Measurements from ENCODE around the gene ZC3H7A. TPM values are rescaled to one million over a fixed set of nuclear protein-coding genes. Genes with fewer than 3 reads are reported as not detected.
"Not testable (repeated sequence)": the region's sequence is repeated elsewhere in the genome, so short reads cannot be mapped to it uniquely, and the experiment has no call there.

Gene ZC3H7A
- total and polyA plus RNA-seq, 7 donors, result 19.9 to 62.5 (median 45.5) TPM

- no peaks in the 10 kb centered on the region for H3K9me3 ChIP-seq
- 83 to 86% methylated on average over 6 of the region's 6 CpGs for WGBS, 2 donors
- H3K27me3 ChIP-seq, result no peaks in the 10 kb centered on the region
- DNase-seq, result no peak
- TF ChIP-seq POLR2AphosphoS5 (IDR thresholded peaks at IDR 0.05), result no peak
- TF ChIP-seq CTCF (IDR thresholded peaks at IDR 0.05), result no peak
- TF ChIP-seq POLR2A (IDR thresholded peaks at IDR 0.05), result no peak
- no peak for TF ChIP-seq EP300 (IDR thresholded peaks at IDR 0.05)
- no peak overlapping the region for H3K4me3 ChIP-seq
- H3K4me1 ChIP-seq, result peaks cover 0 to 9% (median 4%) of the 10 kb centered on the region in 4 donors
- no peak overlapping the region for H3K27ac ChIP-seq
- peaks cover 8 to 32% (median 23%) of the 10 kb centered on the region in 4 donors for H3K36me3 ChIP-seq
- intact Hi-C loops (cut with DNase I), result no loop called here
Observed at GRCh38 chr16:11833951-11834695, 37.1 kb upstream of the ZC3H7A start.

GRCh38 chr16:11828696-11829095 lies 31.6 kb upstream of the ZC3H7A start:
- Histone ChIP-seq H3K4me1 (no peaks in the 10 kb centered on the region), H3K27me3 (no peaks in the 10 kb centered on the region), H3K4me3 (no peak overlapping the region), H3K36me3 (no peaks in the 10 kb centered on the region), H3K27ac (no peak overlapping the region), H3K9me3 (no peaks in the 10 kb centered on the region)
- no peak for TF ChIP-seq POLR2AphosphoS5 (IDR thresholded peaks at IDR 0.05)
- no peak for TF ChIP-seq CTCF (IDR thresholded peaks at IDR 0.05)
- no peak for TF ChIP-seq POLR2A (IDR thresholded peaks at IDR 0.05)
- no peak for TF ChIP-seq EP300 (IDR thresholded peaks at IDR 0.05)
- intact Hi-C loops (cut with DNase I), result no loop called here
- no peak for DNase-seq
- 78 to 84% methylated on average over 5 of the region's 5 CpGs for whole genome bisulfite sequencing, 2 donors

GRCh38 chr16:11825520-11826165 lies 28.6 kb upstream of the ZC3H7A start:
- intact Hi-C loops (cut with DNase I); DNase-seq; H3K4me3 ChIP-seq; H3K27me3 ChIP-seq; H3K4me1 ChIP-seq; H3K36me3 ChIP-seq; H3K27ac ChIP-seq; H3K9me3 ChIP-seq: not testable (repeated sequence)
- WGBS, 2 donors, result 89 to 93% methylated on average over 13 of the region's 13 CpGs

- Histone ChIP-seq H3K27ac (peak overlapping the region in 1 of 4 donors; percentile 1), H3K36me3 (no peaks in the 10 kb centered on the region), H3K27me3 (no peaks in the 10 kb centered on the region), H3K4me1 (no peaks in the 10 kb centered on the region), H3K4me3 (no peak overlapping the region), H3K9me3 (no peaks in the 10 kb centered on the region)
- TF ChIP-seq CTCF (IDR thresholded peaks at IDR 0.05) (no peak), POLR2AphosphoS5 (IDR thresholded peaks at IDR 0.05) (peak in 2 of 4 donors; percentile 9 to 20)
- intact Hi-C loops (cut with DNase I), result no loop called here
- peak; percentile 76 for DNase-seq
- 18 to 57% methylated on average over 5 of the region's 5 CpGs for WGBS, 2 donors
Observed at GRCh38 chr16:11824362-11824761, 27.3 kb upstream of the ZC3H7A start.

GRCh38 chr16:11823645-11824044 lies 26.6 kb upstream of the ZC3H7A start:
- H3K27me3 ChIP-seq; H3K9me3 ChIP-seq; H3K4me1 ChIP-seq; H3K27ac ChIP-seq; H3K36me3 ChIP-seq; intact Hi-C loops (cut with DNase I); H3K4me3 ChIP-seq; DNase-seq: not testable (repeated sequence)
- 93 to 94% methylated on average over 5 of the region's 5 CpGs for WGBS, 2 donors

Measured in sigmoid colon (tissue), 7 donors.